Colonic mucosa (tissue), 4 donors: ENCODE results near the gene STK32B. TPM values are rescaled to one million over a fixed set of nuclear protein-coding genes. Genes with fewer than 3 reads are reported as not detected.

ENCODE experiments used
- DNase-seq: peaks from one replicate; pipeline ENCODE4 v3.0.0-alpha.2; 2020
- H3K27ac ChIP-seq: fragments of 200-600 bp; one replicate; pipeline ENCODE4 v1.8.0; 2021
- H3K27me3 ChIP-seq: fragments of 200-600 bp; one replicate; pipeline ENCODE4 v1.8.0; 2021
- H3K36me3 ChIP-seq: fragments of 200-600 bp; one replicate; pipeline ENCODE4 v1.8.0; 2021
- H3K4me1 ChIP-seq: fragments of 200-600 bp; one replicate; pipeline ENCODE4 v1.8.0; 2021; ENCODE audit warnings: mild to moderate bottlenecking
- H3K4me3 ChIP-seq: fragments of 200-600 bp; one replicate; pipeline ENCODE4 v1.8.0; 2021
- H3K9ac ChIP-seq, 2 donors: one replicate each; pipeline ENCODE4 v1.7.0; 2013; ENCODE audit warnings: control low read depth in 2 of 2, low read depth in 2 of 2, low read length in 2 of 2
- H3K9me3 ChIP-seq: fragments of 200-600 bp; one replicate; pipeline ENCODE4 v1.8.0; 2021
- CTCF ChIP-seq: fragments of 200-600 bp; IDR thresholded peaks from one replicate; pipeline ENCODE4 v1.8.0; 2022; ENCODE audit warnings: antibody characterized with exemption, mild to moderate bottlenecking
- intact Hi-C: fragments of 100-400 bp; cut with DNase I; formaldehyde crosslinking; loops from one replicate; pipeline ENCODE4 v1.14.1; 2022
- total RNA-seq, 2 donors: library from RNA; stranded (reverse); fragmentation: NEBNext Ultra II Directional in 1 of 2; extraction: Animal tissue kit (Norgen Biotek cat#: 25700) in 1 of 2; gene quantifications; one replicate each; pipeline ENCODE4 v1.2.1, GENCODE V29; 2021
- donor health status: healthy.
- donor health status: DM: no; HTN: no; CAD: no.
- donor health status: DM: no; HTN: no; CAD: no.

STK32B gene
- total RNA-seq, 2 donors from 2014 or later, result 0.64 to 0.82 TPM

GRCh38 chr4:5503336-5503936 lies 452.2 kb downstream of the STK32B start:
- Histone ChIP-seq H3K9me3 (no peaks in the 10 kb centered on the region), H3K27me3 (no peaks in the 10 kb centered on the region), H3K36me3 (no peaks in the 10 kb centered on the region), H3K9ac (no peak overlapping the region), H3K27ac (no peak overlapping the region), H3K4me1 (no peaks in the 10 kb centered on the region), H3K4me3 (no peak overlapping the region)
- intact Hi-C loops, result no loop called here
- TF ChIP-seq CTCF, result no peak
- no peak for DNase-seq

GRCh38 chr4:5504486-5504885 lies 453.2 kb downstream of the STK32B start:
- Histone ChIP-seq H3K4me3 (no peak overlapping the region), H3K4me1 (no peaks in the 10 kb centered on the region), H3K9me3 (no peaks in the 10 kb centered on the region), H3K27ac (no peak overlapping the region), H3K27me3 (no peaks in the 10 kb centered on the region), H3K36me3 (no peaks in the 10 kb centered on the region), H3K9ac (no peak overlapping the region)
- TF ChIP-seq CTCF, result no peak
- DNase-seq, result no peak
- intact Hi-C loops, result no loop called here

- intact Hi-C loops, result no loop called here
- H3K4me3 ChIP-seq, result no peak overlapping the region
- no peak for DNase-seq
These were observed 459.2 kb downstream of the STK32B start for GRCh38 chr4:5510504-5510903.

GRCh38 chr4:5511791-5512190 lies 460.5 kb downstream of the STK32B start:
- DNase-seq, result no peak
- Histone ChIP-seq H3K9ac (no peak overlapping the region), H3K36me3 (no peaks in the 10 kb centered on the region), H3K27ac (no peak overlapping the region), H3K9me3 (no peaks in the 10 kb centered on the region), H3K4me1 (no peaks in the 10 kb centered on the region), H3K27me3 (no peaks in the 10 kb centered on the region), H3K4me3 (no peak overlapping the region)
- intact Hi-C loops, result no loop called here
- no peak for TF ChIP-seq CTCF

More at GRCh38 chr4:5510504-5510903, 459.2 kb downstream of the STK32B start:
- H3K27me3 ChIP-seq, result no peaks in the 10 kb centered on the region
- no peak overlapping the region for H3K9ac ChIP-seq
- H3K27ac ChIP-seq, result no peak overlapping the region
- TF ChIP-seq CTCF, result no peak
- no peaks in the 10 kb centered on the region for H3K9me3 ChIP-seq
- H3K36me3 ChIP-seq, result no peaks in the 10 kb centered on the region
- no peaks in the 10 kb centered on the region for H3K4me1 ChIP-seq

- intact Hi-C loops, result no loop called here
- H3K9me3 ChIP-seq, result no peaks in the 10 kb centered on the region
- no peaks in the 10 kb centered on the region for H3K27me3 ChIP-seq
- DNase-seq, result no peak
- TF ChIP-seq CTCF, result no peak
- H3K27ac ChIP-seq, result no peak overlapping the region
- no peaks in the 10 kb centered on the region for H3K4me1 ChIP-seq
- H3K36me3 ChIP-seq, result no peaks in the 10 kb centered on the region
- no peak overlapping the region for H3K9ac ChIP-seq
- H3K4me3 ChIP-seq, result no peak overlapping the region
These were observed 464.4 kb downstream of the STK32B start for GRCh38 chr4:5515646-5516045.
